ENCODE data around the gene ZNF598. TPM values are rescaled to one million over a fixed set of nuclear protein-coding genes. Genes with fewer than 3 reads are reported as not detected.

Gene ZNF598
- total RNA-seq, 3 donors from 2014 or later: 16.0 to 25.2 (median 22.2) TPM

DNA sequence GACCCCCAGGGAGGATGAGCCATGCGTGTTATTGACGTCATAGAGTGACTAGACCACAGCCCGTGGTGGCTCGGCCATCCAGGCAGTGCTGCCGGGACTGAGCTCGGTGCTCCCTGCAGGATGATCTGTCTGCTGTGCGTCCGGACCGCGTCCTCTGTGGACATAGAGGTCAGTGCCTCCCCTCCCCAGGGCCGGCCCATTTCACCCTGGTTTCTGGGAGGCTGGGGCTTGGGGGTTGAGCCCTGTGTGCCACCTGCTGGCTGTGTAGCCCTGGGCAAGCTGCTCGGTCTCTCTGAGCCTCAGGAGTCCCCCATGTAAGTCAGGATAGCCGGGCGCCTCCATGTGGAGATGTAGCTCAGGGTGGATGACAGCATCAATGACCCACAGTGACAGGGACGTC, 46.5 kb upstream of the ZNF598 start:
- H3K36me3 ChIP-seq: no peaks in the 10 kb centered on the region
- no peaks in the 10 kb centered on the region for H3K4me1 ChIP-seq
- no peak overlapping the region for H3K4me3 ChIP-seq
- DNase-seq (ENCODE audit: low spot score in 2 of 2): no peak
- no peak for TF ChIP-seq POLR2AphosphoS5 (IDR thresholded peaks at IDR 0.05)
- TF ChIP-seq, protein P1, sequence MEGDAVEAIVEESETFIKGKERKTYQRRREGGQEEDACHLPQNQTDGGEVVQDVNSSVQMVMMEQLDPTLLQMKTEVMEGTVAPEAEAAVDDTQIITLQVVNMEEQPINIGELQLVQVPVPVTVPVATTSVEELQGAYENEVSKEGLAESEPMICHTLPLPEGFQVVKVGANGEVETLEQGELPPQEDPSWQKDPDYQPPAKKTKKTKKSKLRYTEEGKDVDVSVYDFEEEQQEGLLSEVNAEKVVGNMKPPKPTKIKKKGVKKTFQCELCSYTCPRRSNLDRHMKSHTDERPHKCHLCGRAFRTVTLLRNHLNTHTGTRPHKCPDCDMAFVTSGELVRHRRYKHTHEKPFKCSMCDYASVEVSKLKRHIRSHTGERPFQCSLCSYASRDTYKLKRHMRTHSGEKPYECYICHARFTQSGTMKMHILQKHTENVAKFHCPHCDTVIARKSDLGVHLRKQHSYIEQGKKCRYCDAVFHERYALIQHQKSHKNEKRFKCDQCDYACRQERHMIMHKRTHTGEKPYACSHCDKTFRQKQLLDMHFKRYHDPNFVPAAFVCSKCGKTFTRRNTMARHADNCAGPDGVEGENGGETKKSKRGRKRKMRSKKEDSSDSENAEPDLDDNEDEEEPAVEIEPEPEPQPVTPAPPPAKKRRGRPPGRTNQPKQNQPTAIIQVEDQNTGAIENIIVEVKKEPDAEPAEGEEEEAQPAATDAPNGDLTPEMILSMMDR (IDR thresholded peaks at IDR 0.05): no peak
- TF ChIP-seq POLR2A (IDR thresholded peaks at IDR 0.05): no peak
- intact Hi-C loops (cut with DNase I; ENCODE audit: low total_unique reads): no loop called here
- H3K27ac ChIP-seq: no peak overlapping the region
- H3K27me3 ChIP-seq: no peaks in the 10 kb centered on the region
- no peaks in the 10 kb centered on the region for H3K9me3 ChIP-seq

DNA sequence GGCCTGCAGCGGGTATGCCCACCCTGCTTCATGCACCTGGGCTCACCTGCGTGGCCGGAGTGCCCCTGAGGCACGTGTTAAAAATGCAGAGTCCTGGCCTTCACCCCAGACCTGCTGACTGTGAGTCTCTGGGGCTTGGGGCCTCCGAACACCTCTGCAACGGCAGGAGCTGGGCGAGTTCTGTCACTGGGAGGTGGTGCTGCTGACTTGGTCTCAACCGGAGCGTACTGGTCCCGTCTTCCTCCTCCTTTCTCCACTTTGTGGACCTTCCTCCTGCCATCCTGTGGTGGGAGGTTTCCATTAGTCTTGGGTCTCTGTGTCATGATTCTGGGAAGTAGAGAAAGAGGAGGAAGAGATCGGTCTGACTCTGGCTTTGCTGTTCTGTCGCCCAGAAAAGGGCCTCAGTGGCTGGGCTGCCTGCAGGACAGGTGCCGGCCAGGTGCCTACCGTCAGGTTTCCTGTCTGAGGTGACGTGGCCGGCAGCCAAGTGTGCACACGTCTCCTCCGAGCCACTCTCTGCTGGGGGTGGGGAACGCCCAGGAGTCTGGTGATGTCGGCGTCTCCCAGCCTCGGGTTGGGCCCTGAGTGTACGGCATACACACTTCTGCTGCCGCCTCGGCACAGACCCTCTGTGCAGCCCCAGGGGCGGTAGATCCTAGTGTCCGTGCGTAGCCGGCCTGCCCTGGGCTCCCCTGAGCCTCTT, 45.1 kb upstream of the ZNF598 start:
- Histone ChIP-seq H3K27ac (peak overlapping the region in 1 of 2 donors; percentile 10), H3K4me1 (no peaks in the 10 kb centered on the region), H3K36me3 (no peaks in the 10 kb centered on the region), H3K27me3 (no peaks in the 10 kb centered on the region), H3K9me3 (no peaks in the 10 kb centered on the region), H3K4me3 (no peak overlapping the region)
- no peak for DNase-seq (ENCODE audit: low spot score in 2 of 2)
- intact Hi-C loops (cut with DNase I; ENCODE audit: low total_unique reads): no loop called here
- TF ChIP-seq POLR2AphosphoS5 (IDR thresholded peaks at IDR 0.05) (no peak), POLR2A (IDR thresholded peaks at IDR 0.05) (no peak)
- TF ChIP-seq, protein P1 (IDR thresholded peaks at IDR 0.05): no peak

DNA sequence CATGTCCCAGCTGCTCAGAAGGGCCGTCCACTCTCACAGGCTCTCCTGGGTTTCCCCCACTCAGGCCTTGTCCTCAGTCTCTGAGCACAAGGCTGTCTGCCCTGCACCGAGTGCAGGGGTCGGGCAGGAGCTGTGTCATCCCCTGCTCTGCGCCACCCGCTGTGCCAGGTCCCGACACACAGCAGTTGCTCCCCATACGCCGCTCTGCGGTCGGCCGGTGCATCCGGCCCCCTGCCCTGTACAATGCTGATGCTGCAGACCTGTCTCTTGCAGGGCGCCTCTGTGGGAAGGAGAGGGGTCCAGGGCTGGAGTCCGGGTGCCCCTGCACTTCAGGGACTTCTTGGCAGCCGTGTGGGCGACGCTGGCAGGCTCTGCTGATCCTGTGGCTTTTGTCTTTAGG, 44.3 kb upstream of the ZNF598 start:
- H3K4me1 ChIP-seq: peaks cover 0 to 2% of the 10 kb centered on the region in 2 donors
- H3K4me3 ChIP-seq: no peak overlapping the region
- H3K27ac ChIP-seq: no peak overlapping the region
- no peaks in the 10 kb centered on the region for H3K36me3 ChIP-seq
- intact Hi-C loops (cut with DNase I; ENCODE audit: low total_unique reads): no loop called here
- H3K27me3 ChIP-seq: no peaks in the 10 kb centered on the region
- TF ChIP-seq POLR2A (IDR thresholded peaks at IDR 0.05) (no peak), POLR2AphosphoS5 (IDR thresholded peaks at IDR 0.05) (no peak)
- TF ChIP-seq, protein P1 (IDR thresholded peaks at IDR 0.05): no peak
- H3K9me3 ChIP-seq: no peaks in the 10 kb centered on the region
- no peak for DNase-seq (ENCODE audit: low spot score in 2 of 2)

DNA sequence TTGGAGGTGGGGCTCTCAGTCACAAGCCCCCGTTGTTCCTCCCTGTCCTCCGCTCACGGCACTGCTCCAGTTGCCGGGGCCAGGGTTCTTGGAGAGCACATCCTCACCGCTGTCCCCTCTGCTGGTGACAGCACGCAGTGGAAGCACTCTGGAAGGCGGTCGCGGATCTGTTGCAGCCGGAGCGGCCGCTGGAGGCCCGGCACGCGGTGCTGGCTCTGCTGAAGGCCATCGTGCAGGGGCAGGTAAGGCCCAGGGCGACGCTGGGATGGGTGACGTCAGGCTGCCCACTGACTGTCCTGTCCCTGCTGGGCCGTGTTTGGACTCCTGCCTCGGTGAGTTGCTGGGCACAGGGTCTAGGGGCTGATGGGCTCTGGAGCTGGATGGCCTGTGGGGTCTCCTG, 43.6 kb upstream of the ZNF598 start:
- H3K9me3 ChIP-seq: no peaks in the 10 kb centered on the region
- no peaks in the 10 kb centered on the region for H3K36me3 ChIP-seq
- H3K27me3 ChIP-seq: no peaks in the 10 kb centered on the region
- TF ChIP-seq POLR2AphosphoS5 (IDR thresholded peaks at IDR 0.05) (no peak), POLR2A (IDR thresholded peaks at IDR 0.05) (no peak)
- TF ChIP-seq, protein P1 (IDR thresholded peaks at IDR 0.05): no peak
- no peak overlapping the region for H3K27ac ChIP-seq
- no peak overlapping the region for H3K4me3 ChIP-seq
- intact Hi-C loops (cut with DNase I; ENCODE audit: low total_unique reads): no loop called here
- no peak for DNase-seq (ENCODE audit: low spot score in 2 of 2)
- H3K4me1 ChIP-seq: peaks cover 3 to 7% of the 10 kb centered on the region in 2 donors

DNA sequence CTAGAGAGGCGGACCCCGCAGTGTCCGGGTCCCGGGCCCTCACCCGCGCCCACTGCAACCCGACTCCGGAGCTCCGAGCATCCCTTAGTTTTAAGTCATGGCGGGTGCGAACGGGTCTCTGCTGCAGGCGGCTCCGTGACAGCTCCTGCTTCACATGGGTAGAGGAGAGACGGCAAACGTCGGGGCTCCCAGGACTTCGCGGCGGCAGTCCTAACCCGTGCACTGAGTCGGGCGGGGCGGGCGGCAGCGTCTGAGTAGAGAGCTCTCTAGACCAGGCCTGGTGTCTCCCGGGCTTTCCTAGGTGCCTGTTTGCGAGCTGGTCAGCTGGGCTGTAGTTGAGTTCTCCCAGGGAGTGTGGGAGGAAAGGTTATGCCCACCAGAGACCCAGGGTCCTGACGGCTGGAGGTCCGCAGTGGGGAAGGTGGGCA, 38.5 kb upstream of the ZNF598 start:
- no peaks in the 10 kb centered on the region for H3K9me3 ChIP-seq
- H3K27me3 ChIP-seq: no peaks in the 10 kb centered on the region
- no peaks in the 10 kb centered on the region for H3K36me3 ChIP-seq
- peaks cover 13% of the 10 kb centered on the region in 2 donors for H3K4me1 ChIP-seq
- intact Hi-C loops (cut with DNase I; ENCODE audit: low total_unique reads): no loop called here
- H3K4me3 ChIP-seq: peak overlapping the region; percentile 90 to 99 (median 93)
- peak overlapping the region; percentile 72 to 88 for H3K27ac ChIP-seq
- no peak for DNase-seq (ENCODE audit: low spot score in 2 of 2)
- TF ChIP-seq POLR2A (IDR thresholded peaks at IDR 0.05) (no peak), POLR2AphosphoS5 (IDR thresholded peaks at IDR 0.05) (no peak)
- TF ChIP-seq, protein P1 (IDR thresholded peaks at IDR 0.05): no peak

All from breast epithelium (tissue), 4 donors.